Left cardiac atrium (tissue), 4 donors: ENCODE measurements around the gene STXBP1. TPM values are rescaled to one million over a fixed set of nuclear protein-coding genes. Genes with fewer than 3 reads are reported as not detected.
"Not testable (repeated sequence)": the region's sequence is repeated elsewhere in the genome, so short reads cannot be mapped to it uniquely, and the experiment has no call there.

Experiments
- ATAC-seq, 2 donors: fragments of 200-7000 bp; cut with Tn5 transposase; one replicate each; pipeline ENCODE4 v1.9.1; 2020; ENCODE audit warnings: mild to moderate bottlenecking in 2 of 2, moderate library complexity in 2 of 2
- DNase-seq: peaks from one replicate; pipeline ENCODE4 v3.0.0-alpha.2; 2020
- intact Hi-C, 2 donors: fragments of 100-400 bp; cut with DNase I; formaldehyde crosslinking; loops; one replicate each; pipeline versions ENCODE4 v1.14.1 to v1.15.1; 2022 to 2023
- total RNA-seq, 2 donors: library from RNA; stranded (reverse); fragmentation: NEBNext Ultra II Directional; extraction: Animal tissue kit (Norgen Biotek cat#: 25700); gene quantifications; one replicate each; pipeline ENCODE4 v1.2.1, GENCODE V29; 2021
- donor health status: DM: no; HTN: yes; CAD: no.
- donor health status: DM: no; HTN: yes; CAD: no; lungs with severe emphysema.
- donor health status: DM: yes; HTN: yes; CAD: no.
- donor health status: Dilated cardiomyopathy.

The STXBP1 gene
- total RNA-seq, 2 donors from 2014 or later: 40.4 to 41.5 TPM

GRCh38 chr9:127599550-127599891 is 12.6 kb upstream of the STXBP1 start:
- intact Hi-C loops: no loop called here
- DNase-seq: no peak
- ATAC-seq: no peak

- DNase-seq (no peak), ATAC-seq (no peak)
- intact Hi-C loops: no loop called here
Measured at GRCh38 chr9:127603226-127603625, 8.9 kb upstream of the STXBP1 start.

- ATAC-seq (no peak), DNase-seq (no peak)
- intact Hi-C loops: no loop called here
Measured at GRCh38 chr9:127606043-127606442, 6.0 kb upstream of the STXBP1 start.

DNA sequence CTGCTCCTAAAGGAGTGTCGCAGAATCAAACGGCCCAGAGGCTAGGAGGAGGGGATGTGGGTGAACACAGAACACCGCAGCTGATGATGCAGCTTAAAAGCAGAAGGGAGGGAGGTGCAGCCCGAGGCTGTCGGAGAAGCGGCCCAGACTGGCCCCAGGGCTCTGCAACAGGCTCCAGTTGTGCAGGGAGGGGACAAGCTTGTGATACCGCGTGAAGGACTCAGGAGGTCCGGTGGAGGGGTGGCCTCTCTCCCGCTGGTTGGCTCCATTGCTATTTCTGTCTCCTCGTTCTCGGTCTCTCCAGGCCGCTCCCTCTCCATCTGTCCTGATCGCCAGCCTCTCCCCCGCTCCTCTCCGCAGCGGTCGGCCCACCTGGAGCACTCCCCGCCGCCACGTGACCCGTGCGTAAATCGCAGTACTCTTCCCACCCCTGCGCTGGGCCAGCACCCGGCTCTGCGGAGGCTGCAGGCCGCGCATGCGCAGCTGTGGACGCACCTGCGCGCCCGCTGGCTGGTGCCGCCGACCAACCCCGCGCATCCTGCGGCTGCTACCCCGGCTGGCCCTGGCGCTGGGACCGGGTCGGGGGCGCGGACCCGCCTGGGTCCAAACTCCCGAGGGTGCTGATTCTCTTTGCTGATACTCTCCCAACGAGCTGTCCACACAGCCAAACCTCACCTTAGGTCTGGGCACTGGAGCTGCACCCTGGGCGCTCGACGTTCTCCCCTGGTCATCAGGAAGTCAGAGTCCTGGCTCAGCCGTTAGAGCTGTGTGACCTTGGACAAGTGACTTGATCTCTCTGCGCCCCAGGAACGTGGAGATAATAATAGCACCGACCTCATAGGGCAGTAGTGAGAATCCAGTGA is 3.7 kb upstream of the STXBP1 start:
- intact Hi-C loops: no loop called here

DNA sequence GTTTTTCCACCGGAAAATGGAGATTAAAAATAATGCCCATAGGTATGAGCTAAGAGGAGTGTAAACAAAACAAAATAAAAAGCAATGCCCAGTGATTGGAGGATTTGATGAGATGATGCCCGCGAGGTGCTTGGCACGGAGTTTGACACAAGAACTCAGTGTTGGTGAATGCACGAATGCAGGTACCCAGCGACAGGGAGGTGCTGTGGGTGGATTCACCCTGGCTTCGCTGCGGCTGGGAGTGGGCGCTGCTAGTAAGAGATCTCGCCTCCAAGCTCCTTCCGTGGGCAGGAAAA is 526 bp upstream of the STXBP1 start:
- ATAC-seq (peak in 1 of 2 donors; percentile 1), DNase-seq (no peak)
- intact Hi-C loops: no loop called here

More for the DNA sequence above, 3.7 kb upstream of the STXBP1 start:
- ATAC-seq (peak; percentile 28 to 77), DNase-seq (peak; percentile 74)

DNA sequence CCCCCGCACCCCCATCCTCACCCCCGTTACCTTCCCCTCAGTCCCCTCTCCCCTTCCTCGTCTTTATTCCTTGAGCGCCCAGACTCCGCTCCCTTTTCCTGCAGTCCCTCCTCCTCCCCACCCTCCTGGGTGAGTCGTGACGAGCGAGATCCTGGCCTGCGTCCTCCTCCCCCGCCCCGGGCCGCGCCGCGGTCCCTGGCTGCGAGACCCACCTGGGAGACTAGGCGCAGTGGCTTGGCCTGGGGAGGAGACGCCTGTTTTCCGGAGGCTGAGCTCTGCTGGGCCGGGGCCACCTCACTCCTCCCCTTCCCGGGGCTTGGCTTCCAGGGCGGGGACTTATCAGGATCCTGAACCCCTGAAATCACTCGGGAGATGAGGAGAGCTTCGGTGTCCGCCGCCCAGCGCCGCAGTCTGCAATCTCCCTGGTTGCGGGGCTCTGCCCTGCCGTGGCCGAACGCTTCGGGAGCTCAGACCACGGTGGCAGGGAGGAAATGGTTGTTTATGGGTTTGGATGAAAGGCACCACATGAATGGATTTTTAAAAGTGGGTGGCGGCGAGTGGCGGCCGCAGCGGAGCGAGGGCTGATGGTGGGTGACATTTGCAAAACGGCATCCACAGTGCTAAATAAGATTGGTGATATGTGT is 984 bp downstream of the STXBP1 start:
- peak; percentile 53 to 69 for ATAC-seq
- intact Hi-C loops: no loop called here
- peak; percentile 87 for DNase-seq

DNA sequence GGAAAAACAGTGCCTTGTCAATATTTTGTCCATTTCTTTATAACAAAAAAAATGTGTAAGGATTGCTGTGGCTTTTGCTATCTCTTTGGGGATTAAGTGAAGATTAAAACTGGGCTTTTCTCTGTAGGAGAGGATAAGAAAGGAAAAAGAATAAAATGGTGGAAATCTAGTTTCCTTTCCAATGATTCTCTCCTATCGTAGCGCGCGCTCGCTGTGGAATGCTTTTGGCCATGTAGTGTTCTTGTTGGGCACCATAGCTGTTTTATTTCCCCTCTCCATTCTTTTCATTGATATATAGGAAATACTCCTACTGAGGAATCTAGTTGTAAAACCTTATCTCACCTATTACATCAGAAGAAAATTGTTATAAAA is 1.5 kb downstream of the STXBP1 start:
- intact Hi-C loops: no loop called here
- DNase-seq (no peak), ATAC-seq (no peak)

- no peak for ATAC-seq
- DNase-seq: no peak
- intact Hi-C loops: no loop called here
Measured at GRCh38 chr9:127614961-127615360, 2.9 kb downstream of the STXBP1 start.

GRCh38 chr9:127621339-127621970 is 9.4 kb downstream of the STXBP1 start:
- DNase-seq, intact Hi-C loops, ATAC-seq: not testable (repeated sequence)

- ATAC-seq: no peak
- no peak for DNase-seq
Measured at GRCh38 chr9:127626752-127627493, 14.8 kb downstream of the STXBP1 start.

GRCh38 chr9:127627494-127627855 is 15.4 kb downstream of the STXBP1 start:
- intact Hi-C loops: no loop called here
- ATAC-seq: no peak

More at GRCh38 chr9:127626752-127627493, 14.8 kb downstream of the STXBP1 start:
- intact Hi-C loops: no loop called here

DNA sequence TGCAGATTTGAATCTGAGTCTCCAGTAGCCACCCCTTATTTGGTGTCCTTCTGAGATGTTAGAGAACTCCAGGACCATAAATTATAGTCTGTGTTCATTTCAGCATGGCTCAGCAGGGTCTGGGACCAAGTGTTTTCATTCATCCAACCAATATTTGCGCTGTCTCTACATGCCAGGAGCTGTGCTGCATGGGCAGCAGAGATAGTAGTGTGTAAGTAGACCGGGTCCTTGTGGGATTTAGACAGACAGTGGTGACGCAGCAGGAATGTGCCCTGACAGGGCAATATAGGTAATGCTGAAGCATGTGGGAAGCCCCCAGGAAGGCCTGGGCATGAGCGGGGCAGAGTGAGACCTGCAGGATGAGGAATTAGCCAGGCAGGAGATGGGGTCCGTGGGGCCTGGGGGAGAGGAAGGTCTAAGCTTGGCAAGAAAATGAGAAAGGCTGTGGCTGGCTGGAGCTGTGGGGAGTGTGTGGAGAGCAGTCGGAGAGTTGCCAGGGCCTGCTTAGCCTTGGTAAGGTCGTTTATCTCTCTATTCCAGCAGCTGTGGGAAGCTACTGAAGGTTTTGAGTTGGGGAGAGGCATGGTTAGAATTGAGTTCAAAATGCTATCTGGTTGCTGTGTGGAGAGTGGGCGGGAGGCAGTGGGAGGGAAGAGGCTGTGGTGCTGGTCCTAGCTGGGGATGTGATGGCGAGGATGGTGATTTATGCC is 16.8 kb downstream of the STXBP1 start:
- intact Hi-C loops: no loop called here
- DNase-seq: peak; percentile 48
- ATAC-seq: peak; percentile 69 to 80

More at GRCh38 chr9:127627494-127627855, 15.4 kb downstream of the STXBP1 start:
- DNase-seq: no peak

- DNase-seq (no peak), ATAC-seq (peak; percentile 43 to 67)
- intact Hi-C loops: no loop called here
Measured at GRCh38 chr9:127629468-127630081, 17.5 kb downstream of the STXBP1 start.

- DNase-seq (no peak), ATAC-seq (no peak)
- intact Hi-C loops: no loop called here
Measured at GRCh38 chr9:127633216-127633862, 21.3 kb downstream of the STXBP1 start.

DNA sequence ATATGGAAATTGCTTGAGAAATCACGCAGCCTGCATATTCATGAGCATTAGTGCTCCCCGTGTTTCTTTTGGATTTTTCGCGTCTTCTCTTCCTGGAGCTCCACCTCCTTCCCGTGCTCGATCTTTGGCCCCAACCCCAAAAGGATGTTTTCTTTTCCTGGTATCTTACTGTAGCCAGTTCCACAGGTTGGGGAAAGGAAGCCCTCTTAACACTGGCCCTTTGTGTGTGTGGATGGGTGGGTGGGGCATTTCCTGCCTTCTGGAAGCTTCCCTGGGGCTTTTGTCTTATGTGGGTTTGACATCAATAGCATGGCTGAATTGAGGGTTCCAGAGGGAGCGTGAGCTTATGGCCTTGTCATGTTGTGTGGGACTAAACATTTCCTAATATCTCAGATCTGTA is 21.9 kb downstream of the STXBP1 start:
- intact Hi-C loops: no loop called here
- DNase-seq: peak; percentile 53
- peak in 1 of 2 donors; percentile 52 for ATAC-seq

DNA sequence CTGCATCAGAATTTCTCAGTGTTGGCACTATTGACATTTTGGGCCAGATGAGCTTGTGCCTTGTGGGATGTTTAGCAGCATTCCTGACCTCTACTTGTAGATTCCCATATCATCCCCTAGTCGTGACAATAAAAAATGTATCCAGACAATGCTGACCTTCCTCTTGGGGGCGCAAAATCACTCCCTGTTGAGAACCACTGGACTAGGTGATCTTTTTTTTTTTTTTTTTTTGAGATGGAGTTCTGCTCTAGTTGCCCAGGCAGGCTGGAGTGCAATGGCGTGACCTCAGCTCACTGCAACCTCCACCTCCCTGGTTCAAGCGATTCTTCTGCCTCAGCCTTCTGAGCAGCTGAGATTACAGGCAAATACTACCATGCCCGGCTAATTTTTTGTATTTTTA is 22.6 kb downstream of the STXBP1 start:
- intact Hi-C loops: no loop called here
- no peak for ATAC-seq
- no peak for DNase-seq

DNA sequence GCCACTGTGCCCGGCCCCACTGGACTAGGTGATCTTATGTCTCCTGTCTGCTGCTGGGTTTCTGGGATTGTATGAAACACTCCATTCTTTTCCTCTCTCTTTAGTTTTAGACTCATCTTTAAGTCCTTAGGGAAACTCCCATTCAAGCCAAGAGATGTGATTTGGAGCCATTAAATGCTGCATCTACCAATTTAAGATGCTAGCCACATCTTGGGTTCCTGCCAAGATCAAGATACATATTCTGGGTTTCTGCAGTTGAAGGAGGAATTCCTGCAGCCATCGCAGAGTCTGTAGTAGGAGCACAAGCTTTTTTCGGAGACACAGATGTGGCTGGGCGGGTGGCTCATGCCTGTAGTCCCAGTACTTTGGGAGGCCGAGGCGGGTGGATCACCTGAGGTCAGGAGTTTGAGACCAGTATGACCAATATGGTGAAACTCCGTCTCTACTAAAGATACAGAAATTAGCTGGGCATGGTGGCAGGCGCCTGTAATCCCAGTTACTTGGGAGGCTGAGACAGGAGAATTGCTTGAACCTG is 23.2 kb downstream of the STXBP1 start:
- ATAC-seq (no peak), DNase-seq (no peak)
- intact Hi-C loops: no loop called here

GRCh38 chr9:127637322-127637847 is 25.3 kb downstream of the STXBP1 start:
- DNase-seq (peak; percentile 38), ATAC-seq (peak; percentile 70 to 74)
- intact Hi-C loops: no loop called here
